Activated naive CD4-positive, alpha-beta T cell treated with anti-CD3 and anti-CD28 coated beads, Interleukin-2, amount 50 U/mL, for 24 hours (primary cell): Measurements from ENCODE around the gene KATNB1.

ENCODE experiments used
- H3K27ac Mint-ChIP-seq: one replicate; pipeline ENCODE4 v1.8.0; 2021; ENCODE audit warnings: mild to moderate bottlenecking, mixed read lengths
- H3K27me3 Mint-ChIP-seq: one replicate; pipeline ENCODE4 v1.8.0; 2021; ENCODE audit warnings: mixed read lengths
- H3K36me3 Mint-ChIP-seq: one replicate; pipeline ENCODE4 v1.8.0; 2021; ENCODE audit warnings: mixed read lengths
- H3K4me1 Mint-ChIP-seq: one replicate; pipeline ENCODE4 v1.8.0; 2021; ENCODE audit warnings: mixed read lengths
- H3K4me3 Mint-ChIP-seq: one replicate; pipeline ENCODE4 v1.8.0; 2021; ENCODE audit warnings: mild to moderate bottlenecking, mixed read lengths
- H3K9me3 Mint-ChIP-seq: one replicate; pipeline ENCODE4 v1.8.0; 2021; ENCODE audit warnings: mixed read lengths

The KATNB1 gene

GRCh38 chr16:57753448-57754353 lies 18.1 kb downstream of the KATNB1 start:
- Mint-ChIP-seq H3K27me3 (no peaks in the 10 kb centered on the region), H3K27ac (no peak overlapping the region), H3K4me1 (no peaks in the 10 kb centered on the region), H3K36me3 (no peaks in the 10 kb centered on the region), H3K4me3 (no peak overlapping the region), H3K9me3 (no peaks in the 10 kb centered on the region)

GRCh38 chr16:57754354-57755060 lies 18.9 kb downstream of the KATNB1 start:
- Mint-ChIP-seq H3K27me3 (no peaks in the 10 kb centered on the region), H3K4me3 (no peak overlapping the region), H3K9me3 (no peaks in the 10 kb centered on the region), H3K27ac (no peak overlapping the region), H3K4me1 (no peaks in the 10 kb centered on the region), H3K36me3 (no peaks in the 10 kb centered on the region)

DNA sequence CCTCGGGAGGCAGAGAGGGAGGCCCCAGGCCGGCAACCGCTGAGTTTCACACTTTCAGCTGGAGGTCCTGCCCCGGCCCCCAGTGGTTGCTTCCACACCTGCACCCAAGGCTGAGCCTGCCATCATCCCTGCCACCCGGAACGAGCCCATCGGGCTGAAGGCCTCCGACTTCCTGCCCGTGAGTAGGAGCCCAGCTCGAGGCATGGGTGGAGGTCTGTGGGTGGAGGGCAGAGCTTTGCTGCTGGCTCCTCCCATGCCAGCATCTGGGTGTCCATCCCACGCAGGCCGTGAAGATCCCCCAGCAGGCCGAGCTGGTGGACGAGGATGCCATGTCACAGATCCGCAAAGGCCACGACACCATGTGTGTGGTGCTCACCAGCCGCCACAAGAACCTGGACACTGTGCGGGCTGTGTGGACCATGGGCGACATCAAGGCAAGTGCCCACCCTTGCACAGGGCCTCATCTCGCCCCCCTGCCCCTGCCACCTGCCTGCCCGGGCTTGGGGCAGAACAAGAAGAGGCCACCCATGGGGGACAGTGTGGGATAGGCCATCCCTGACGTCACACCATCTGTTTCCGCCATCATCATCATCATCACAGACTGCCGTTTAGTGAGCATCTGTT lies 19.6 kb downstream of the KATNB1 start:
- Mint-ChIP-seq H3K36me3 (no peaks in the 10 kb centered on the region), H3K27me3 (no peaks in the 10 kb centered on the region)

DNA sequence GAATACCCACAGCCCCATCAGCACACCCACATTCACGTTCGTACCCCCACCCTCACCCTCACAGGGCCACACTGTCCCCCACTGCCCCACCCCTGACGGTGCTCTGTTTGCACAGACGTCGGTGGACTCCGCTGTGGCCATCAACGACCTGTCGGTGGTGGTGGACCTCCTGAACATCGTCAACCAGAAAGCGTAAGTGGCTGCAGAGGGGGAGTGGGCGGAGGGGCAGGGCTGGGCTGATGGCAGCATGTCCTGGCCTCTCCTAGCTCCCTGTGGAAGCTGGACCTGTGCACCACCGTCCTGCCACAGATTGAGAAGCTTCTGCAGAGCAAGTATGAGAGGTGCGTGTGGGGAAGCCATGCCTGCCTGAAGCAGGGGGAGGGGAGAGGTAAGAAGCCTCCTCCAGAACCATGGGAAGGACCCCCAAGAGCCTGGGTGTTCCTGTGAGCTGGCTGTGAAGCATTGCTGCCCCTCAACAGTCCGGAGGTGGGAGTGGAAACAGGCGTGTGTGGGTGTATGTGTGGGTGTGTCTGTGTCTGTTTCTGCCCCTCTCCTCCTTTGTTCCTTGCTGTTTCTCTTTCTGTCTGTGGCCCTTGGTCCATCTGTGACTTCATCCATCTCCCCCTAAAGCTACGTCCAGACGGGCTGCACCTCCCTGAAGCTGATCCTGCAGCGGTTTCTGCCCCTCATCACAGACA lies 20.3 kb downstream of the KATNB1 start:
- Mint-ChIP-seq H3K27me3 (no peaks in the 10 kb centered on the region), H3K27ac (no peak overlapping the region), H3K36me3 (no peaks in the 10 kb centered on the region), H3K4me1 (no peaks in the 10 kb centered on the region), H3K4me3 (no peak overlapping the region), H3K9me3 (no peaks in the 10 kb centered on the region)

More for the DNA sequence above, 19.6 kb downstream of the KATNB1 start:
- no peaks in the 10 kb centered on the region for H3K4me1 Mint-ChIP-seq
- no peak overlapping the region for H3K4me3 Mint-ChIP-seq
- no peaks in the 10 kb centered on the region for H3K9me3 Mint-ChIP-seq
- H3K27ac Mint-ChIP-seq, result no peak overlapping the region

DNA sequence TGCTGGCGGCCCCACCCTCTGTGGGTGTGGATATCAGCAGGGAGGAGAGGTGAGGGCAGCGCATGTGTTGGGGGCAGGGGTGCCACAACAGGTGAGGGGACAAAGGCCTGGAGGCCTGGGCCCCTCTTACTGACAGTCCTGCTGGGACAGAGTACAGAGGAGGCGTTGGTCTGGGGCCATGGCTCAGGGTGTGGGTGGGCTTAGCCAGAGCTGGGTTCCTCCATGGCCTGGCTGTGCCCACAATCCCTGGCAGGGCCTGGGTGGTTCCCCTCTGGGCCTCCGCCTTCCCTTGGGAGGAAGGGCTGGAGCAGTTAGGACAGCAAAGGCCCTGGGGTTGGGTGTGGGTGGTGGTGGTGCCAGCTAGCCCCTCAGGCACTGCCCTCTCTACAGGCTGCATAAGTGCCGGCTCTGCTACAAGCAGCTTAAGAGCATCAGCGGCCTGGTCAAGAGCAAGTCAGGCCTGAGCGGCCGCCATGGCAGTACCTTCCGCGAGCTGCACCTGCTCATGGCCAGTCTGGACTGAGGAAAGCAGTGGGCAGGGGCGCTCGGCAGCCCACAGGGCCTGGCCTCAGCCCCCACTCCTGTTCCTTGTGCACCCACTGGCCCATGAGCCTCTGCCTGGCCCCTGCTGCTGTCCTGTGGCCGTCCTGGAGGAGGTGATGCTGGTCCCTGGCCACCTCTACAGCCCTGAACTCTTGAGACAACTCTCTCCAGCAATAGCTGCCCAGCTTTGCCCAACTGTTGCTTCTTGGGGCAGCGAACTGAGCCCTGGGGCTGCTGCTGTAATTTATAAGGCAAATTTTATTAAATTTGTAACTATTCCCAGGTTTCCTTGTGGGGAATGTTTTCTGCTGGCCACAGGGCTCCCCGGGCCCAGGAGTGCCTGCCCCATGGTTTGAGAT lies 21.1 kb downstream of the KATNB1 start:
- no peaks in the 10 kb centered on the region for H3K9me3 Mint-ChIP-seq
- no peak overlapping the region for H3K27ac Mint-ChIP-seq
- H3K27me3 Mint-ChIP-seq, result no peaks in the 10 kb centered on the region
- H3K4me3 Mint-ChIP-seq, result no peak overlapping the region
- H3K4me1 Mint-ChIP-seq, result no peaks in the 10 kb centered on the region
- no peaks in the 10 kb centered on the region for H3K36me3 Mint-ChIP-seq

- Mint-ChIP-seq H3K4me1 (no peaks in the 10 kb centered on the region), H3K36me3 (no peaks in the 10 kb centered on the region), H3K4me3 (no peak overlapping the region), H3K9me3 (no peaks in the 10 kb centered on the region), H3K27me3 (no peaks in the 10 kb centered on the region), H3K27ac (no peak overlapping the region)
These were observed 21.8 kb downstream of the KATNB1 start for GRCh38 chr16:57757326-57757786.

DNA sequence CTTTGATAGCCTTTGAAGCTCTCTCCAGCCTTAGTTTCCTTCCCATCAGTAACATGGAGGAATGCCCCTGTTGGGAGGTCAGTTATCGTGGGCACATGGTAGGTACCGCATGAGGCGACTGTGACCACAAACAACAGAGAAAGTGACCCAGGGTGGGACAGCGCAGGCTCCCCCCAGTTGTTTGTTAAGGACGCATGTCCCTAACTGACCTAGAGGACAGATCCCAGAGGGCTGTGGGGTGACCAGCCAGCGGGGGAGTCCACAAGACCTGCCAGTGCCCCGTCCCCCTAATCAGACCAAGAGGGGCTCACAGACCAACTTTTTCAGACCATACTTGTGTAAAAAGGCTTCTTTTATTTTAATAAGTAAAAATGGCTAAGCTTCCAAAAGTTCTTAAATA lies 22.3 kb downstream of the KATNB1 start:
- H3K27ac Mint-ChIP-seq, result no peak overlapping the region
- H3K9me3 Mint-ChIP-seq, result no peaks in the 10 kb centered on the region
- no peak overlapping the region for H3K4me3 Mint-ChIP-seq
- H3K36me3 Mint-ChIP-seq, result no peaks in the 10 kb centered on the region
- no peaks in the 10 kb centered on the region for H3K4me1 Mint-ChIP-seq
- no peaks in the 10 kb centered on the region for H3K27me3 Mint-ChIP-seq

DNA sequence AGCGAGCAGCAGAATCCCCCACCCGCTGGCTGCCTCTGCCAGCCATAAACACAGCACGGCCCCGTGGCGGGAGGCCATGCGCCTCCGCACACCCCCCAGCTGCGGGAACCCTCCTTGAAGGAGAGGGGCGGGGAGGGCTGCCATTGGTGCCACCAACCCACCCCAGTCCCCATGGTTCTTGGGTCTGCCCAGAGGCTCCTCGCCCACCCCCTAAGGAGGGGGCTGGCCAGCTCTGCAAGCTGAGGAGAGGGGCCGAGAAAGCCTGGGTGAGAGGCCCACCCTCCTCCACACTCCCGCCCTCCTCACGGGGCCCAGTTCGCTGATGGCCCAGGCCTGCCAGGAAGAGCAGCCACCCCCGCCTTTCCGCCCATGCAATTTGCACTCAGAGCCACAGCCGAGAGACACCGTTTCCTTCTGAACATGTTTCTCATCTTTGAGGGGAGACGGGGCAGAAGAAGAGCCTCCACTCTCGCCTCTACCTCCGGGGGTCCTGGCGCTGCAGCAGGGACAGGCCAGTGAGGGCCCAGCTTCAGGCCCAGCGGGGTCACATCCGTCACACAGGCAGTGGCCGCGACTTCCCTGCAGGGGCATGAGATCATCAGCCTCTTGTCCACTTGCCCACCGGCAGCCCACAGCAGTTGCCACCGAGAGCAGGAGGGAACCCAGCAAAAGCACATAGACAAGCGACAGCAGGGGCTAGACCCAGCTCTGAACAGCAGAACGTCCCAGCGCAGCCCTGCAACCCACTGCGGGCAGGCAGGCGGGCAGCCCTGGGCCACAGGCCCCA lies 23.0 kb downstream of the KATNB1 start:
- H3K27ac Mint-ChIP-seq, result peak overlapping the region; percentile 41
- H3K4me1 Mint-ChIP-seq, result no peaks in the 10 kb centered on the region
- no peaks in the 10 kb centered on the region for H3K9me3 Mint-ChIP-seq
- no peaks in the 10 kb centered on the region for H3K36me3 Mint-ChIP-seq
- no peaks in the 10 kb centered on the region for H3K27me3 Mint-ChIP-seq
- H3K4me3 Mint-ChIP-seq, result no peak overlapping the region

GRCh38 chr16:57759131-57759530 lies 23.6 kb downstream of the KATNB1 start:
- H3K4me1 Mint-ChIP-seq, result no peaks in the 10 kb centered on the region
- no peak overlapping the region for H3K4me3 Mint-ChIP-seq
- no peak overlapping the region for H3K27ac Mint-ChIP-seq
- no peaks in the 10 kb centered on the region for H3K9me3 Mint-ChIP-seq
- no peaks in the 10 kb centered on the region for H3K36me3 Mint-ChIP-seq
- H3K27me3 Mint-ChIP-seq, result no peaks in the 10 kb centered on the region

DNA sequence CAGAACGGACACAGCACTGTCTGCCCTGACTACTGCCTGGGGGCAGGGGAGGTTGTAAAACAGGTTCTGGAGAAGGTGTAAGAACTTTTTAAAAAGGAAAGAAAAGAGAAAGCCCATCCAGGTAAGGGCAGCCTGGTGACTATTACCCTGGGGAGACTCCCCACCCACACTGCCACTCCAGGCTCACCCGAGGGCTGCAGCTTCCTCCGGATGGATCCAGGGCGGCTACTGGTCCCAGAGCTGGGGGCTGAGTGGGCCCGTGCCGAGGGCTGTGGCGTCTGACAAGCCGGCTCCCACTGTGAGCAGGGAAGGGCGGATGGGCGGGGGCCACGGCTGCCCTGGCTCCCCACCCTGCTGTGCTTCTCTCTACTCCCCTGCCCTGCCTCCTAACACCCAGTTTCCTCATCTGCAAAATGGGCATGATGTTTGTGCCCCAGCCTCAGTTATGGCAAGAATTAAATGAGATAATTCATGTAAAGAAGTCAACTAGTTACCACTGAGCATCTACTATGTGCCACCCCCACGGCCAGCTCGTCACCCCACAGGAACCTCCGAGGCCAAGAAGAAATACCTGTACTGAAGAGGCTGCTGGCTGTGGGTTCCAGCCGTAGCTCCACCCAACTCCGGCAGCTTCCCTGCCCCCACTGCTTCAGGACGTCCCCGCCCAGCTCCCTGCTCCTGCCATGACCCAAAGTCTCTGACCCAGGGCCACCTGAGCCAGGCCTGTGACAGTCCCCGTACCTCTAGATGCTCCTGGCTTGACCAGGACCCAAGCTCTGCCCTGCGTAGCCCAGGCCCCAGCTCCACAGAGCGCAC lies 24.2 kb downstream of the KATNB1 start:
- Mint-ChIP-seq H3K36me3 (no peaks in the 10 kb centered on the region), H3K27me3 (no peaks in the 10 kb centered on the region), H3K27ac (no peak overlapping the region), H3K4me1 (no peaks in the 10 kb centered on the region), H3K9me3 (no peaks in the 10 kb centered on the region), H3K4me3 (no peak overlapping the region)

GRCh38 chr16:57760357-57761160 lies 25.0 kb downstream of the KATNB1 start:
- Mint-ChIP-seq H3K27me3 (no peaks in the 10 kb centered on the region), H3K4me1 (no peaks in the 10 kb centered on the region), H3K36me3 (no peaks in the 10 kb centered on the region), H3K9me3 (no peaks in the 10 kb centered on the region), H3K27ac (no peak overlapping the region), H3K4me3 (no peak overlapping the region)

GRCh38 chr16:57761301-57761700 lies 25.7 kb downstream of the KATNB1 start:
- H3K27ac Mint-ChIP-seq, result no peak overlapping the region
- no peaks in the 10 kb centered on the region for H3K27me3 Mint-ChIP-seq
- H3K4me3 Mint-ChIP-seq, result no peak overlapping the region
- no peaks in the 10 kb centered on the region for H3K9me3 Mint-ChIP-seq
- H3K4me1 Mint-ChIP-seq, result no peaks in the 10 kb centered on the region
- no peaks in the 10 kb centered on the region for H3K36me3 Mint-ChIP-seq

- no peaks in the 10 kb centered on the region for H3K9me3 Mint-ChIP-seq
- no peaks in the 10 kb centered on the region for H3K27me3 Mint-ChIP-seq
- no peaks in the 10 kb centered on the region for H3K4me1 Mint-ChIP-seq
- H3K4me3 Mint-ChIP-seq, result no peak overlapping the region
- H3K27ac Mint-ChIP-seq, result no peak overlapping the region
- no peaks in the 10 kb centered on the region for H3K36me3 Mint-ChIP-seq
These were observed 26.4 kb downstream of the KATNB1 start for GRCh38 chr16:57761957-57762356.
